Adipocyte (in vitro differentiated cells): ENCODE results near the gene SEMA4D.
A peak's percentile ranks its signal among the peaks of the same experiment; 100 is the strongest.

ENCODE experiments used
- DNase-seq: peaks from one replicate; pipeline ENCODE4 v3.0.0-alpha.2; 2015; ENCODE audit warnings: low read depth
- H3K27me3 ChIP-seq: replicated peaks from 2 replicates; pipeline ENCODE4 v1.7.0; 2013; ENCODE audit warnings: mild to moderate bottlenecking, low read length, moderate library complexity; ENCODE audit not compliant: control insufficient read depth, insufficient read depth
- H3K36me3 ChIP-seq: 2 replicates; pipeline ENCODE4 v1.7.0; 2013; ENCODE audit warnings: low read length, mild to moderate bottlenecking, moderate library complexity; ENCODE audit not compliant: control insufficient read depth, insufficient read depth, severe bottlenecking
- H3K4me1 ChIP-seq: 2 replicates; pipeline ENCODE4 v1.7.0; 2013; ENCODE audit warnings: mild to moderate bottlenecking, low read length, moderate library complexity; ENCODE audit not compliant: control insufficient read depth, insufficient read depth
- H3K4me3 ChIP-seq: 2 replicates; pipeline ENCODE4 v1.7.0; 2013; ENCODE audit warnings: mild to moderate bottlenecking, low read length, moderate library complexity
- H3K9ac ChIP-seq: 2 replicates; pipeline ENCODE4 v1.7.0; 2013; ENCODE audit warnings: mild to moderate bottlenecking, low read length, moderate library complexity
- H3K9me3 ChIP-seq: 2 replicates; pipeline ENCODE4 v1.7.0; 2013; ENCODE audit warnings: mild to moderate bottlenecking, low read length, moderate library complexity; ENCODE audit not compliant: control insufficient read depth

The SEMA4D gene

GRCh38 chr9:89328064-89328463, 169.8 kb downstream of the SEMA4D start:
- Histone ChIP-seq H3K4me1 (no peaks in the 10 kb centered on the region), H3K9ac (no peak overlapping the region), H3K9me3 (no peaks in the 10 kb centered on the region), H3K27me3 (no peaks in the 10 kb centered on the region), H3K4me3 (no peak overlapping the region), H3K36me3 (peaks cover 71% of the 10 kb centered on the region)
- no peak for DNase-seq

- no peak for DNase-seq
- H3K4me3 ChIP-seq: no peak overlapping the region
- H3K4me1 ChIP-seq: peaks cover under 1% of the 10 kb centered on the region
- H3K9me3 ChIP-seq: no peaks in the 10 kb centered on the region
- H3K9ac ChIP-seq: no peak overlapping the region
- H3K36me3 ChIP-seq: peaks cover 47% of the 10 kb centered on the region
- no peaks in the 10 kb centered on the region for H3K27me3 ChIP-seq
Observed at GRCh38 chr9:89325733-89326132, 172.2 kb downstream of the SEMA4D start.

GRCh38 chr9:89323390-89323789, 174.5 kb downstream of the SEMA4D start:
- Histone ChIP-seq H3K36me3 (peaks cover 24% of the 10 kb centered on the region), H3K9ac (no peak overlapping the region), H3K9me3 (no peaks in the 10 kb centered on the region), H3K27me3 (no peaks in the 10 kb centered on the region), H3K4me3 (no peak overlapping the region), H3K4me1 (peaks cover 14% of the 10 kb centered on the region)
- peak; percentile 42 for DNase-seq

- no peaks in the 10 kb centered on the region for H3K9me3 ChIP-seq
- DNase-seq: peak; percentile 40
- no peaks in the 10 kb centered on the region for H3K27me3 ChIP-seq
- H3K36me3 ChIP-seq: peaks cover 9% of the 10 kb centered on the region
- peaks cover 34% of the 10 kb centered on the region for H3K4me1 ChIP-seq
- H3K4me3 ChIP-seq: peak overlapping the region; percentile 95
- H3K9ac ChIP-seq: peak overlapping the region; percentile 96
Observed at GRCh38 chr9:89319015-89319905, 178.7 kb downstream of the SEMA4D start.

GRCh38 chr9:89318123-89319014, 179.5 kb downstream of the SEMA4D start, which contains the start of gene SECISBP2:
SECISBP2 (plus strand) TSS chr9:89318500; CDS start chr9:89318577, 77 bp downstream.
- Histone ChIP-seq H3K27me3 (no peaks in the 10 kb centered on the region), H3K9me3 (no peaks in the 10 kb centered on the region), H3K4me3 (peak within 1 kb of the TSS; percentile 95), H3K4me1 (peaks cover 43% of the 10 kb centered on the region), H3K9ac (peak within 1 kb of the TSS; percentile 96), H3K36me3 (peaks cover 6% of the 10 kb centered on the region)
- DNase-seq: peak; percentile 98

GRCh38 chr9:89317282-89317681, 180.6 kb downstream of the SEMA4D start:
- Histone ChIP-seq H3K9ac (peak overlapping the region; percentile 96), H3K4me3 (peak overlapping the region; percentile 95), H3K36me3 (peaks cover 6% of the 10 kb centered on the region), H3K9me3 (no peaks in the 10 kb centered on the region), H3K4me1 (peaks cover 51% of the 10 kb centered on the region), H3K27me3 (no peaks in the 10 kb centered on the region)
- DNase-seq: no peak

- Histone ChIP-seq H3K4me1 (peaks cover 49% of the 10 kb centered on the region), H3K4me3 (no peak overlapping the region), H3K9ac (no peak overlapping the region), H3K27me3 (no peaks in the 10 kb centered on the region), H3K36me3 (peaks cover 6% of the 10 kb centered on the region), H3K9me3 (no peaks in the 10 kb centered on the region)
- no peak for DNase-seq
Observed at GRCh38 chr9:89315482-89315881, 182.4 kb downstream of the SEMA4D start.

GRCh38 chr9:89314955-89315354, 183.0 kb downstream of the SEMA4D start:
- DNase-seq: no peak
- Histone ChIP-seq H3K4me1 (peaks cover 45% of the 10 kb centered on the region), H3K27me3 (no peaks in the 10 kb centered on the region), H3K9ac (no peak overlapping the region), H3K4me3 (no peak overlapping the region), H3K9me3 (no peaks in the 10 kb centered on the region), H3K36me3 (peaks cover 6% of the 10 kb centered on the region)

- Histone ChIP-seq H3K9me3 (no peaks in the 10 kb centered on the region), H3K27me3 (no peaks in the 10 kb centered on the region), H3K4me1 (peaks cover 46% of the 10 kb centered on the region), H3K4me3 (no peak overlapping the region), H3K9ac (no peak overlapping the region), H3K36me3 (peaks cover 6% of the 10 kb centered on the region)
- DNase-seq: peak; percentile 36
Observed at GRCh38 chr9:89313842-89314241, 184.1 kb downstream of the SEMA4D start.

- Histone ChIP-seq H3K4me3 (peak overlapping the region; percentile 83), H3K4me1 (peaks cover 37% of the 10 kb centered on the region), H3K27me3 (no peaks in the 10 kb centered on the region), H3K36me3 (peaks cover 6% of the 10 kb centered on the region), H3K9ac (peak overlapping the region; percentile 82), H3K9me3 (no peaks in the 10 kb centered on the region)
- peak; percentile 67 for DNase-seq
Observed at GRCh38 chr9:89312222-89312571, 185.7 kb downstream of the SEMA4D start.
